Uterus (tissue), 2 donors: ENCODE results near the gene CD59.

Experiments
- POLR2A ChIP-seq, 2 donors: fragments of 450-650 bp; IDR thresholded peaks; one replicate each; pipeline ENCODE4 v1.6.1; 2016; ENCODE audit warnings: antibody characterized with exemption in 2 of 2, mild to moderate bottlenecking in 1 of 2, moderate library complexity in 1 of 2
- TF ChIP-seq, protein P1 (sequence below), 4 experiments: fragments of 200-600 bp in 2 of 4; fragments of 450-650 bp in 2 of 4; sonication (generic) in 2 of 4; IDR thresholded peaks; one replicate each; pipeline ENCODE4 v1.5.1; 2016 to 2019; ENCODE audit warnings: antibody characterized with exemption in 4 of 4, mild to moderate bottlenecking in 2 of 4, moderate library complexity in 1 of 4

DNA sequence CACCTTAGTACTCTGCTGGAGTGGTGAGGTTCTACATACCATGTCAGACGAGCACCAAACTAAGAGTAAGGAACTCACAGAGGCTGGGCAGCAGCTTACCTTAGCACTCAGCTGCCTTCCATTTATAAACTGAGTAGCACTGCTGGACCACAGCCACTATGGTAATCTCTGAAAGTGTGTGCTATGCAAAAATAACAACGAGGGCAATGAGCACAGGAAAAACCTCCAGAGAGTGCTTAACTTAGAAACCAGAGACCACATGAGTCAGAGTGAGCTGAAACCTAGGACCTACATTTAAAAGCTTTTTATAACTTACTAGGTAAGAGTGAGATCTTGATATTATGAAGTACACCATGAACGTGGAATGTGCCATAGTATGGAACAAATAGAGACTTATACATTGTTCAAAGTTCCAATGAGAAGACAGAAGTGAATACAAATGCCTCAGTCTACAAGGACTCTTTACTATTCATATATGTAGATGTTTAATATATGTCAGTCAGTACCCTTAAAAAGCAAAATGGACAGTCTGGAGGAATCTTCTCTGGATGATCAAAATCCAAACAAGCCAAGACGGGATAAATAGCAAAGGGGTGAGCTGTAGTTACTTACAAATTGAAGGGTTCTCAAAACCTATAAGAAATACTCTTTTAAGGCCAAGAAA is 17.2 kb upstream of the CD59 start:
- TF ChIP-seq, protein P1, sequence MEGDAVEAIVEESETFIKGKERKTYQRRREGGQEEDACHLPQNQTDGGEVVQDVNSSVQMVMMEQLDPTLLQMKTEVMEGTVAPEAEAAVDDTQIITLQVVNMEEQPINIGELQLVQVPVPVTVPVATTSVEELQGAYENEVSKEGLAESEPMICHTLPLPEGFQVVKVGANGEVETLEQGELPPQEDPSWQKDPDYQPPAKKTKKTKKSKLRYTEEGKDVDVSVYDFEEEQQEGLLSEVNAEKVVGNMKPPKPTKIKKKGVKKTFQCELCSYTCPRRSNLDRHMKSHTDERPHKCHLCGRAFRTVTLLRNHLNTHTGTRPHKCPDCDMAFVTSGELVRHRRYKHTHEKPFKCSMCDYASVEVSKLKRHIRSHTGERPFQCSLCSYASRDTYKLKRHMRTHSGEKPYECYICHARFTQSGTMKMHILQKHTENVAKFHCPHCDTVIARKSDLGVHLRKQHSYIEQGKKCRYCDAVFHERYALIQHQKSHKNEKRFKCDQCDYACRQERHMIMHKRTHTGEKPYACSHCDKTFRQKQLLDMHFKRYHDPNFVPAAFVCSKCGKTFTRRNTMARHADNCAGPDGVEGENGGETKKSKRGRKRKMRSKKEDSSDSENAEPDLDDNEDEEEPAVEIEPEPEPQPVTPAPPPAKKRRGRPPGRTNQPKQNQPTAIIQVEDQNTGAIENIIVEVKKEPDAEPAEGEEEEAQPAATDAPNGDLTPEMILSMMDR (IDR thresholded peaks at IDR 0.05): no peak
- TF ChIP-seq POLR2A (IDR thresholded peaks at IDR 0.05): no peak
